Measurements from ENCODE around the gene GATA6. TPM values are rescaled to one million over a fixed set of nuclear protein-coding genes. Genes with fewer than 3 reads are reported as not detected.

The GATA6 gene
- total and polyA plus RNA-seq, 2 experiments from 2014 or later: 0.08 TPM; not detected in 1

DNA sequence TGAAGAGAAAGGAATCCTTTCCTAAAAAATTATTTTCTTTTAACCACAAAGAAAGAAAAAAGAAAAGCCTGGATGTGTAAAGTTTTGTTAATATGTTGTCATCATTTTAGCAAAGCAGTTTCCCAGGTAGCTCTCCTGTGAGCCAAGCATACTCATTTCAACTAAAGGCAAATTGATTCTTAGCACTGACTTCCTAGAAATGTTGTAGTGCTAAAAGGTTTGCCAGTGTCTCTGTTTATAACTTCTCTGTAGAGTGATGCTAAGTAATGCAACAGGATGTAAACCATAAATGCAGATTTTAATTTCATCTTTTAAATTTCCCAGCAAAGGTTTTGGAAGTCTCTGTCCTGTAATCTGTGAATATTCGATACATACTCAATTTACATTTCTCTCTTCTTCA is 10.2 kb downstream of the GATA6 start:
- Histone ChIP-seq H3K27me3 (ENCODE audit: insufficient read depth) (peaks cover 85% of the 10 kb centered on the region), H3K4me3 (no peak overlapping the region), H3K27ac (ENCODE audit: low read depth) (no peak overlapping the region), H3K79me2 (replicated peaks; ENCODE audit: insufficient read depth) (no peaks in the 10 kb centered on the region), H4K20me1 (replicated peaks; ENCODE audit: insufficient read depth) (peaks cover 19% of the 10 kb centered on the region), H2AFZ (no peak overlapping the region), H3F3A (replicated peaks; ENCODE audit: low read depth) (no peaks in the 10 kb centered on the region), H3K36me3 (ENCODE audit: insufficient read depth) (no peaks in the 10 kb centered on the region), H3K4me1 (ENCODE audit: insufficient read depth) (peaks cover 12% of the 10 kb centered on the region), H3K4me2 (no peak overlapping the region), H3K9me2 (ENCODE audit: insufficient read depth) (no peaks in the 10 kb centered on the region)
- H3K4me1 Mint-ChIP-seq: peaks cover 11% of the 10 kb centered on the region
- H3K27me3 Mint-ChIP-seq (ENCODE audit: insufficient read depth, low read depth, poor library complexity): peaks cover 62% of the 10 kb centered on the region
- H3K9me3 Mint-ChIP-seq: no peaks in the 10 kb centered on the region; the same call in 2 of the 3 replicates
- H3K4me3 Mint-ChIP-seq: no peak overlapping the region
- DNase-seq (ENCODE audit: low spot score): no peak
- TF ChIP-seq ZNF331 (CRISPR knock-in tag; IDR thresholded peaks at IDR 0.05; ENCODE audit: low read depth) (no peak), JUNB (IDR thresholded peaks at IDR 0.05; ENCODE audit: unreplicated experiment) (no peak), ETS1 (IDR thresholded peaks at IDR 0.05) (no peak), EZH2phosphoT487 (IDR thresholded peaks at IDR 0.05; ENCODE audit: unreplicated experiment) (no peak), CREB1 (CRISPR knock-in tag; IDR thresholded peaks at IDR 0.05; ENCODE audit: low read depth) (no peak), NANOG (IDR thresholded peaks at IDR 0.05; ENCODE audit: borderline replicate concordance) (no peak), EZH2 (IDR thresholded peaks at IDR 0.05; ENCODE audit: low read depth, unreplicated experiment) (no peak), POLR2AphosphoS5 (IDR thresholded peaks at IDR 0.05; ENCODE audit: low read depth) (no peak), ZNF114 (CRISPR knock-in tag; IDR thresholded peaks at IDR 0.05) (no peak)
- TF ChIP-seq, protein P1, sequence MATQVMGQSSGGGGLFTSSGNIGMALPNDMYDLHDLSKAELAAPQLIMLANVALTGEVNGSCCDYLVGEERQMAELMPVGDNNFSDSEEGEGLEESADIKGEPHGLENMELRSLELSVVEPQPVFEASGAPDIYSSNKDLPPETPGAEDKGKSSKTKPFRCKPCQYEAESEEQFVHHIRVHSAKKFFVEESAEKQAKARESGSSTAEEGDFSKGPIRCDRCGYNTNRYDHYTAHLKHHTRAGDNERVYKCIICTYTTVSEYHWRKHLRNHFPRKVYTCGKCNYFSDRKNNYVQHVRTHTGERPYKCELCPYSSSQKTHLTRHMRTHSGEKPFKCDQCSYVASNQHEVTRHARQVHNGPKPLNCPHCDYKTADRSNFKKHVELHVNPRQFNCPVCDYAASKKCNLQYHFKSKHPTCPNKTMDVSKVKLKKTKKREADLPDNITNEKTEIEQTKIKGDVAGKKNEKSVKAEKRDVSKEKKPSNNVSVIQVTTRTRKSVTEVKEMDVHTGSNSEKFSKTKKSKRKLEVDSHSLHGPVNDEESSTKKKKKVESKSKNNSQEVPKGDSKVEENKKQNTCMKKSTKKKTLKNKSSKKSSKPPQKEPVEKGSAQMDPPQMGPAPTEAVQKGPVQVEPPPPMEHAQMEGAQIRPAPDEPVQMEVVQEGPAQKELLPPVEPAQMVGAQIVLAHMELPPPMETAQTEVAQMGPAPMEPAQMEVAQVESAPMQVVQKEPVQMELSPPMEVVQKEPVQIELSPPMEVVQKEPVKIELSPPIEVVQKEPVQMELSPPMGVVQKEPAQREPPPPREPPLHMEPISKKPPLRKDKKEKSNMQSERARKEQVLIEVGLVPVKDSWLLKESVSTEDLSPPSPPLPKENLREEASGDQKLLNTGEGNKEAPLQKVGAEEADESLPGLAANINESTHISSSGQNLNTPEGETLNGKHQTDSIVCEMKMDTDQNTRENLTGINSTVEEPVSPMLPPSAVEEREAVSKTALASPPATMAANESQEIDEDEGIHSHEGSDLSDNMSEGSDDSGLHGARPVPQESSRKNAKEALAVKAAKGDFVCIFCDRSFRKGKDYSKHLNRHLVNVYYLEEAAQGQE (IDR thresholded peaks at IDR 0.05; ENCODE audit: unreplicated experiment): no peak
- TF ChIP-seq, protein P2, sequence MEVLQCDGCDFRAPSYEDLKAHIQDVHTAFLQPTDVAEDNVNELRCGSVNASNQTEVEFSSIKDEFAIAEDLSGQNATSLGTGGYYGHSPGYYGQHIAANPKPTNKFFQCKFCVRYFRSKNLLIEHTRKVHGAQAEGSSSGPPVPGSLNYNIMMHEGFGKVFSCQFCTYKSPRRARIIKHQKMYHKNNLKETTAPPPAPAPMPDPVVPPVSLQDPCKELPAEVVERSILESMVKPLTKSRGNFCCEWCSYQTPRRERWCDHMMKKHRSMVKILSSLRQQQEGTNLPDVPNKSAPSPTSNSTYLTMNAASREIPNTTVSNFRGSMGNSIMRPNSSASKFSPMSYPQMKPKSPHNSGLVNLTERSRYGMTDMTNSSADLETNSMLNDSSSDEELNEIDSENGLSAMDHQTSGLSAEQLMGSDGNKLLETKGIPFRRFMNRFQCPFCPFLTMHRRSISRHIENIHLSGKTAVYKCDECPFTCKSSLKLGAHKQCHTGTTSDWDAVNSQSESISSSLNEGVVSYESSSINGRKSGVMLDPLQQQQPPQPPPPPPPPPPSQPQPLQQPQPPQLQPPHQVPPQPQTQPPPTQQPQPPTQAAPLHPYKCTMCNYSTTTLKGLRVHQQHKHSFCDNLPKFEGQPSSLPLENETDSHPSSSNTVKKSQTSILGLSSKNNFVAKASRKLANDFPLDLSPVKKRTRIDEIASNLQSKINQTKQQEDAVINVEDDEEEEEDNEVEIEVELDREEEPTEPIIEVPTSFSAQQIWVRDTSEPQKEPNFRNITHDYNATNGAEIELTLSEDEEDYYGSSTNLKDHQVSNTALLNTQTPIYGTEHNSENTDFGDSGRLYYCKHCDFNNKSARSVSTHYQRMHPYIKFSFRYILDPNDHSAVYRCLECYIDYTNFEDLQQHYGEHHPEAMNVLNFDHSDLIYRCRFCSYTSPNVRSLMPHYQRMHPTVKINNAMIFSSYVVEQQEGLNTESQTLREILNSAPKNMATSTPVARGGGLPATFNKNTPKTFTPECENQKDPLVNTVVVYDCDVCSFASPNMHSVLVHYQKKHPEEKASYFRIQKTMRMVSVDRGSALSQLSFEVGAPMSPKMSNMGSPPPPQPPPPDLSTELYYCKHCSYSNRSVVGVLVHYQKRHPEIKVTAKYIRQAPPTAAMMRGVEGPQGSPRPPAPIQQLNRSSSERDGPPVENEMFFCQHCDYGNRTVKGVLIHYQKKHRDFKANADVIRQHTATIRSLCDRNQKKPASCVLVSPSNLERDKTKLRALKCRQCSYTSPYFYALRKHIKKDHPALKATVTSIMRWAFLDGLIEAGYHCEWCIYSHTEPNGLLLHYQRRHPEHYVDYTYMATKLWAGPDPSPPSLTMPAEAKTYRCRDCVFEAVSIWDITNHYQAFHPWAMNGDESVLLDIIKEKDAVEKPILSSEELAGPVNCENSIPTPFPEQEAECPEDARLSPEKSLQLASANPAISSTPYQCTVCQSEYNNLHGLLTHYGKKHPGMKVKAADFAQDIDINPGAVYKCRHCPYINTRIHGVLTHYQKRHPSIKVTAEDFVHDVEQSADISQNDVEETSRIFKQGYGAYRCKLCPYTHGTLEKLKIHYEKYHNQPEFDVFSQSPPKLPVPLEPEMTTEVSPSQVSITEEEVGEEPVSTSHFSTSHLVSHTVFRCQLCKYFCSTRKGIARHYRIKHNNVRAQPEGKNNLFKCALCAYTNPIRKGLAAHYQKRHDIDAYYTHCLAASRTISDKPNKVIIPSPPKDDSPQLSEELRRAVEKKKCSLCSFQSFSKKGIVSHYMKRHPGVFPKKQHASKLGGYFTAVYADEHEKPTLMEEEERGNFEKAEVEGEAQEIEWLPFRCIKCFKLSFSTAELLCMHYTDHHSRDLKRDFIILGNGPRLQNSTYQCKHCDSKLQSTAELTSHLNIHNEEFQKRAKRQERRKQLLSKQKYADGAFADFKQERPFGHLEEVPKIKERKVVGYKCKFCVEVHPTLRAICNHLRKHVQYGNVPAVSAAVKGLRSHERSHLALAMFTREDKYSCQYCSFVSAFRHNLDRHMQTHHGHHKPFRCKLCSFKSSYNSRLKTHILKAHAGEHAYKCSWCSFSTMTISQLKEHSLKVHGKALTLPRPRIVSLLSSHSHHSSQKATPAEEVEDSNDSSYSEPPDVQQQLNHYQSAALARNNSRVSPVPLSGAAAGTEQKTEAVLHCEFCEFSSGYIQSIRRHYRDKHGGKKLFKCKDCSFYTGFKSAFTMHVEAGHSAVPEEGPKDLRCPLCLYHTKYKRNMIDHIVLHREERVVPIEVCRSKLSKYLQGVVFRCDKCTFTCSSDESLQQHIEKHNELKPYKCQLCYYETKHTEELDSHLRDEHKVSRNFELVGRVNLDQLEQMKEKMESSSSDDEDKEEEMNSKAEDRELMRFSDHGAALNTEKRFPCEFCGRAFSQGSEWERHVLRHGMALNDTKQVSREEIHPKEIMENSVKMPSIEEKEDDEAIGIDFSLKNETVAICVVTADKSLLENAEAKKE (CRISPR knock-in tag; IDR thresholded peaks at IDR 0.05): no peak
- no peaks in the 10 kb centered on the region for H3K36me3 Mint-ChIP-seq (ENCODE audit: low read depth)
- ATAC-seq: no peak
- no peak overlapping the region for H3K27ac Mint-ChIP-seq
